ENCODE data around the gene RPL15. TPM values are rescaled to one million over a fixed set of nuclear protein-coding genes. Genes with fewer than 3 reads are reported as not detected.
A peak's percentile ranks its signal among the peaks of the same experiment; 100 is the strongest.

RPL15 gene
- total RNA-seq, 1 donor from 2014 or later, result 3,418 TPM

GRCh38 chr3:23932571-23932970, 15.6 kb downstream of the RPL15 start:
- DNase-seq, result no peak

GRCh38 chr3:23934253-23934652, 17.3 kb downstream of the RPL15 start:
- no peak for DNase-seq

GRCh38 chr3:23937296-23937695, 20.4 kb downstream of the RPL15 start:
- DNase-seq, result peak; percentile 32

GRCh38 chr3:23938688-23939087, 21.8 kb downstream of the RPL15 start:
- DNase-seq, result no peak

GRCh38 chr3:23940775-23941174, 23.8 kb downstream of the RPL15 start:
- no peak for DNase-seq

- DNase-seq, result no peak
These were observed 24.5 kb downstream of the RPL15 start for GRCh38 chr3:23941440-23941839.

GRCh38 chr3:23942546-23942945, 25.6 kb downstream of the RPL15 start:
- DNase-seq, result no peak

- peak; percentile 25 for DNase-seq
These were observed 27.3 kb downstream of the RPL15 start for GRCh38 chr3:23944007-23944783.

GRCh38 chr3:23944861-23945662, 28.1 kb downstream of the RPL15 start, which contains the start of gene NR1D2:
Gene NR1D2, plus strand, starts transcription at chr3:23945286. Its CDS starts 293 bp downstream, at chr3:23945579.
- peak; percentile 87 for DNase-seq

- DNase-seq, result no peak
These were observed 28.7 kb downstream of the RPL15 start for GRCh38 chr3:23945663-23945912.

- peak; percentile 98 for DNase-seq
These were observed 29.2 kb downstream of the RPL15 start for GRCh38 chr3:23945913-23946687.

- DNase-seq, result no peak
These were observed 31.8 kb downstream of the RPL15 start for GRCh38 chr3:23948761-23949160.

GRCh38 chr3:23949784-23950183, 32.9 kb downstream of the RPL15 start:
- DNase-seq, result no peak

GRCh38 chr3:23950293-23950692, 33.4 kb downstream of the RPL15 start:
- no peak for DNase-seq

GRCh38 chr3:23952646-23953045, 35.7 kb downstream of the RPL15 start:
- DNase-seq, result no peak

- DNase-seq, result no peak
These were observed 36.6 kb downstream of the RPL15 start for GRCh38 chr3:23953523-23953922.

GRCh38 chr3:23954144-23954543, 37.2 kb downstream of the RPL15 start:
- DNase-seq, result no peak

- DNase-seq, result no peak
These were observed 39.8 kb downstream of the RPL15 start for GRCh38 chr3:23956701-23957100.

GRCh38 chr3:23959135-23959900, 42.4 kb downstream of the RPL15 start:
- peak; percentile 85 for DNase-seq

- DNase-seq, result no peak
These were observed 43.7 kb downstream of the RPL15 start for GRCh38 chr3:23960649-23961048.

GRCh38 chr3:23961066-23961465, 44.1 kb downstream of the RPL15 start:
- no peak for DNase-seq

GRCh38 chr3:23961913-23962312, 45.0 kb downstream of the RPL15 start:
- no peak for DNase-seq

Data from dermis blood vessel endothelial cell (primary cell).